ENCODE results near the gene KRTAP17-1. TPM values are rescaled to one million over a fixed set of nuclear protein-coding genes. Genes with fewer than 3 reads are reported as not detected.

The KRTAP17-1 gene
- total RNA-seq, 1 donor from 2014 or later, result not detected

DNA sequence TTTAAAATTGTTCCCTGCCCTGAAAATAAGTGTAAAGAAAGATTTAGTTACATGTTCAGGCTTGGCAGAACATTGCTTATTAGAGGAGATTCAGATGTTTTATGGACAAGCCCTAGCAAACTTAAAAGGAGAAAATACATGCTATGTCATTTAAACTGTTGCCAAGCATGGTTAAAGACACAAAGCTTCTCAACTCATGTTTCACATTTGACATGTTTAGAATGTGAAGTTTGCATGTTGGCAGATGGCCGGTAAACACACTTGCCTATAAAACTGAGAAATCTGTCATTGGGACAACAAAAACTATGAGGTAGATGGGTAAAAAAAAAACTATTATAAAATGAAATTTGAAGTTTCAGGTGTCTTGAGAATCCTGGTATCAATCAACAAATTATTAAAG lies 18.7 kb downstream of the KRTAP17-1 start:
- DNase-seq (ENCODE audit: extremely low spot score, unreplicated experiment), result no peak
- H3K4me1 Mint-ChIP-seq (ENCODE audit: unreplicated experiment), result no peaks in the 10 kb centered on the region
- H3K27me3 Mint-ChIP-seq, result no peaks in the 10 kb centered on the region
- H3K9me3 Mint-ChIP-seq, result peaks cover 4% of the 10 kb centered on the region
- H3K36me3 Mint-ChIP-seq, result peaks cover 4% of the 10 kb centered on the region
- no peak overlapping the region for H3K27ac Mint-ChIP-seq
- TF ChIP-seq, protein P1, sequence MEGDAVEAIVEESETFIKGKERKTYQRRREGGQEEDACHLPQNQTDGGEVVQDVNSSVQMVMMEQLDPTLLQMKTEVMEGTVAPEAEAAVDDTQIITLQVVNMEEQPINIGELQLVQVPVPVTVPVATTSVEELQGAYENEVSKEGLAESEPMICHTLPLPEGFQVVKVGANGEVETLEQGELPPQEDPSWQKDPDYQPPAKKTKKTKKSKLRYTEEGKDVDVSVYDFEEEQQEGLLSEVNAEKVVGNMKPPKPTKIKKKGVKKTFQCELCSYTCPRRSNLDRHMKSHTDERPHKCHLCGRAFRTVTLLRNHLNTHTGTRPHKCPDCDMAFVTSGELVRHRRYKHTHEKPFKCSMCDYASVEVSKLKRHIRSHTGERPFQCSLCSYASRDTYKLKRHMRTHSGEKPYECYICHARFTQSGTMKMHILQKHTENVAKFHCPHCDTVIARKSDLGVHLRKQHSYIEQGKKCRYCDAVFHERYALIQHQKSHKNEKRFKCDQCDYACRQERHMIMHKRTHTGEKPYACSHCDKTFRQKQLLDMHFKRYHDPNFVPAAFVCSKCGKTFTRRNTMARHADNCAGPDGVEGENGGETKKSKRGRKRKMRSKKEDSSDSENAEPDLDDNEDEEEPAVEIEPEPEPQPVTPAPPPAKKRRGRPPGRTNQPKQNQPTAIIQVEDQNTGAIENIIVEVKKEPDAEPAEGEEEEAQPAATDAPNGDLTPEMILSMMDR (conservative IDR thresholded peaks at IDR 0.05), result no peak
- H3K4me3 Mint-ChIP-seq, result no peak overlapping the region

GRCh38 chr17:41294016-41294415 lies 21.5 kb downstream of the KRTAP17-1 start:
- Mint-ChIP-seq H3K36me3 (no peaks in the 10 kb centered on the region), H3K4me3 (no peak overlapping the region), H3K4me1 (ENCODE audit: unreplicated experiment) (no peaks in the 10 kb centered on the region), H3K27me3 (no peaks in the 10 kb centered on the region), H3K27ac (no peak overlapping the region), H3K9me3 (peaks cover 4% of the 10 kb centered on the region)
- TF ChIP-seq, protein P1 (conservative IDR thresholded peaks at IDR 0.05), result no peak
- no peak for DNase-seq (ENCODE audit: extremely low spot score, unreplicated experiment)

DNA sequence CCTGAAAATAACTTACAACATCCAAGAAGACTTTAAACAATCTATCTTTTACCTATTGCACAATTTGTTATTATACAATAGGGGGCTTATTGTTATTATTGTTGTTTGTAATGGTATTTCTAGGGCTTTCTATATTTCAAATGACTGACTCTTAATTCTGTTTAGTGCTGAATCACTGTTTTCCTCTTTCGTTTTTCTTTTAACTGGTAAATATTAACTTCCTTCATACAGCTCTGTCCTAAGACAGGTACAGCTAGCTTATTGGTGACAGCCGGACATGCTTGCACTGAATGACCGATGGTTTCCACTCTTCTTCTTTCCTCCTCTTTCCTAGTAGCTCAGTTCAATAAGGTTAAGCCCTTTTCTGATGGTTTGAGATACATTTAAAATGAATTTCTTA lies 28.5 kb downstream of the KRTAP17-1 start:
- no peaks in the 10 kb centered on the region for H3K9me3 Mint-ChIP-seq
- no peak overlapping the region for H3K27ac Mint-ChIP-seq

DNA sequence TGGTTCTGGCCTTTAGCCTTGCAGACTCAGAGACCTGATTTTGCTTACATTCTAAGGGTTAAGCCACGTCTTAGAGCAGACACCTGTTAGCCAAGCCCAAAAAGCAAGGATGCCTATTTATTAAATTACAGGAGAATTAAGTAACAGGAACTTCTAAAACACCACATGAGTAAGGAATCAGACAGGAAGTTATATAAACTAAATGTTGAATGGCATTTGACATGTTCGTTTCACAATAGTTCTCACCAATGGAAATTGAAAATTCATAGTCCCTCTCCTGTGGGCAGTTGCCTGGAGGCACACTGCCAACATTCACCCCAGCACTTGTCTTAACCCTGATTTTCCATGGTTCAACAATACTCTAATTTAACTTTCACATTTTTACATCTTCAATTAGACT lies 31.0 kb downstream of the KRTAP17-1 start:
- DNase-seq (ENCODE audit: extremely low spot score, unreplicated experiment), result no peak
- Mint-ChIP-seq H3K4me3 (no peak overlapping the region), H3K36me3 (no peaks in the 10 kb centered on the region), H3K9me3 (no peaks in the 10 kb centered on the region), H3K27me3 (no peaks in the 10 kb centered on the region), H3K27ac (no peak overlapping the region), H3K4me1 (ENCODE audit: unreplicated experiment) (no peaks in the 10 kb centered on the region)
- TF ChIP-seq, protein P1 (conservative IDR thresholded peaks at IDR 0.05), result no peak

More for the DNA sequence above, 28.5 kb downstream of the KRTAP17-1 start:
- H3K36me3 Mint-ChIP-seq, result no peaks in the 10 kb centered on the region
- DNase-seq (ENCODE audit: extremely low spot score, unreplicated experiment), result no peak
- H3K4me3 Mint-ChIP-seq, result no peak overlapping the region
- no peaks in the 10 kb centered on the region for H3K4me1 Mint-ChIP-seq (ENCODE audit: unreplicated experiment)
- no peaks in the 10 kb centered on the region for H3K27me3 Mint-ChIP-seq
- TF ChIP-seq, protein P1 (conservative IDR thresholded peaks at IDR 0.05), result no peak

DNA sequence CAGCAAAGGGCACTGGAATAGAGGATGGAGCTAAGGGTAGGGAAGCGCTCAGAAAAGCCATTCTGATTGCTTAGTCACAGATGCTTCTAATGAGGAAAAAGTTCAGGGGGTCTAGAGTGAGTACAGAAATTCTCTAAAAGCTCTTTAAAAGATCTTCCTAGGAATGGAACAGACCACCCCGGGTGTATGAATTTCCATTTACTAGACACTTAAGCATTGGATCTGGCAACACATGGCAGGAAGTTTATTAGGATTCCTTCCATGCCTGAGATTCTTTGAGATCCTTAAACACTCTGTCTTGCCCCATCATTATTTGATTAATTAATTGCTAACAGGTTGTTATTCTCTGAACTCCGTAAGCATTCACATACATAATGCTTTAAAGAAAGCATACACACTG lies 31.5 kb downstream of the KRTAP17-1 start:
- Mint-ChIP-seq H3K27ac (no peak overlapping the region), H3K4me1 (ENCODE audit: unreplicated experiment) (no peaks in the 10 kb centered on the region), H3K27me3 (no peaks in the 10 kb centered on the region), H3K36me3 (no peaks in the 10 kb centered on the region), H3K4me3 (no peak overlapping the region), H3K9me3 (no peaks in the 10 kb centered on the region)
- TF ChIP-seq, protein P1 (conservative IDR thresholded peaks at IDR 0.05), result no peak
- DNase-seq (ENCODE audit: extremely low spot score, unreplicated experiment), result no peak

Data from type B pancreatic cell (in vitro differentiated cells).